Stomach (tissue), 9 donors: ENCODE data around the gene FAN1. TPM values are rescaled to one million over a fixed set of nuclear protein-coding genes. Genes with fewer than 3 reads are reported as not detected.

Experiments
- DNase-seq, 2 donors: peaks; one replicate each; pipeline versions ENCODE4 v3.0.0 to v3.0.0-alpha.2; 2013 to 2019
- H3K27ac ChIP-seq, 5 donors: fragments of 200-600 bp in 4 of 5; sonication (generic) in 4 of 5; one replicate each; pipeline ENCODE4 v1.5.1; 2013 to 2019; ENCODE audit warnings: mild to moderate bottlenecking in 1 of 5, moderate library complexity in 1 of 5
- H3K27me3 ChIP-seq, 3 donors: fragments of 200-600 bp; sonication (generic); one replicate each; pipeline ENCODE4 v1.5.1; 2017 to 2019; ENCODE audit warnings: mixed run types in 1 of 3
- H3K36me3 ChIP-seq, 4 donors: fragments of 200-600 bp; sonication (generic); 1 replicate in 3 of 4; 2 replicates in 1 of 4; pipeline ENCODE4 v1.5.1; 2016 to 2019
- H3K4me1 ChIP-seq, 4 donors: fragments of 200-600 bp; sonication (generic); one replicate each; pipeline ENCODE4 v1.5.1; 2016 to 2019
- H3K4me3 ChIP-seq, 4 donors: fragments of 200-600 bp; sonication (generic) in 3 of 4; one replicate each; pipeline ENCODE4 v1.5.1; 2016 to 2019; ENCODE audit warnings: mild to moderate bottlenecking in 1 of 4
- H3K9me3 ChIP-seq, 4 donors: fragments of 200-600 bp; sonication (generic); one replicate each; pipeline ENCODE4 v1.5.1; 2016 to 2019
- EP300 ChIP-seq: sonication (generic); formaldehyde crosslinking; IDR thresholded peaks from one replicate; pipeline ENCODE4 v1.6.1; 2017; ENCODE audit warnings: antibody characterized with exemption
- POLR2A ChIP-seq, 4 donors: fragments of 450-650 bp; IDR thresholded peaks; one replicate each; pipeline ENCODE4 v1.6.1; 2016; ENCODE audit warnings: antibody characterized with exemption in 4 of 4, control low read depth in 2 of 4, mild to moderate bottlenecking in 1 of 4, moderate library complexity in 1 of 4
- POLR2AphosphoS5 ChIP-seq, 3 donors: sonication (generic); formaldehyde crosslinking; IDR thresholded peaks; one replicate each; pipeline ENCODE4 v1.6.1; 2016; ENCODE audit warnings: antibody characterized with exemption in 3 of 3
- WGBS, 5 donors: extraction: QIAGEN DNeasy Blood & Tissue Kit in 3 of 5; methylation state at CpG; one replicate each; pipeline versions ENCODE4 v1.1.5 to v1.1.7; 2013 to 2018; 5-methylcytosine and 5-hydroxymethylcytosine counted together
- intact Hi-C: fragments of 100-400 bp; cut with DNase I; formaldehyde crosslinking; loops from one replicate; pipeline ENCODE4 v1.15.1; 2023; ENCODE audit warnings: low total_unique reads
- polyA plus RNA-seq, 3 donors: library from polyadenylated mRNA; stranded (reverse); fragments of 200-250 nt; gene quantifications; one replicate each; pipeline ENCODE4 v1.2.3, GENCODE V29; 2013
- total RNA-seq, 5 donors: library from RNA; depleted of rRNA; stranded (reverse); fragments of >200 nt; gene quantifications; one replicate each; pipeline versions ENCODE4 v1.1.0 to v1.2.3, GENCODE V29; 2014 to 2016
- TF ChIP-seq, protein P1 (sequence below), 7 experiments: fragments of 450-650 bp in 4 of 7; fragments of 200-600 bp in 3 of 7; sonication (generic) in 3 of 7; IDR thresholded peaks; one replicate each; pipeline ENCODE4 v1.5.1; 2016 to 2019; ENCODE audit warnings: antibody characterized with exemption in 7 of 7, control low read depth in 2 of 7, mild to moderate bottlenecking in 1 of 7
- donor health status: healthy with polysubstance abuse.
- donor health status: Bipolar disorder and iron deficiency.
- donor health status: healthy.

FAN1 gene
- total and polyA plus RNA-seq, 8 donors = 5.7 to 83.0 (median 20.1) TPM

GRCh38 chr15:30969724-30970123, 66.0 kb downstream of the FAN1 start:
- WGBS, 5 donors = 95 to 100% (median 99%) methylated on average over 2 of the region's 2 CpGs
- H3K4me1 ChIP-seq = peaks cover 0 to 20% (median 0%) of the 10 kb centered on the region in 4 donors
- intact Hi-C loops = no loop called here
- H3K27ac ChIP-seq = no peak overlapping the region
- DNase-seq = no peak
- no peaks in the 10 kb centered on the region for H3K9me3 ChIP-seq
- no peak overlapping the region for H3K4me3 ChIP-seq
- TF ChIP-seq, protein P1, sequence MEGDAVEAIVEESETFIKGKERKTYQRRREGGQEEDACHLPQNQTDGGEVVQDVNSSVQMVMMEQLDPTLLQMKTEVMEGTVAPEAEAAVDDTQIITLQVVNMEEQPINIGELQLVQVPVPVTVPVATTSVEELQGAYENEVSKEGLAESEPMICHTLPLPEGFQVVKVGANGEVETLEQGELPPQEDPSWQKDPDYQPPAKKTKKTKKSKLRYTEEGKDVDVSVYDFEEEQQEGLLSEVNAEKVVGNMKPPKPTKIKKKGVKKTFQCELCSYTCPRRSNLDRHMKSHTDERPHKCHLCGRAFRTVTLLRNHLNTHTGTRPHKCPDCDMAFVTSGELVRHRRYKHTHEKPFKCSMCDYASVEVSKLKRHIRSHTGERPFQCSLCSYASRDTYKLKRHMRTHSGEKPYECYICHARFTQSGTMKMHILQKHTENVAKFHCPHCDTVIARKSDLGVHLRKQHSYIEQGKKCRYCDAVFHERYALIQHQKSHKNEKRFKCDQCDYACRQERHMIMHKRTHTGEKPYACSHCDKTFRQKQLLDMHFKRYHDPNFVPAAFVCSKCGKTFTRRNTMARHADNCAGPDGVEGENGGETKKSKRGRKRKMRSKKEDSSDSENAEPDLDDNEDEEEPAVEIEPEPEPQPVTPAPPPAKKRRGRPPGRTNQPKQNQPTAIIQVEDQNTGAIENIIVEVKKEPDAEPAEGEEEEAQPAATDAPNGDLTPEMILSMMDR (IDR thresholded peaks at IDR 0.05) = no peak
- TF ChIP-seq POLR2A (IDR thresholded peaks at IDR 0.05) = no peak
- TF ChIP-seq EP300 = no peak
- H3K36me3 ChIP-seq = peaks cover 16 to 82% (median 73%) of the 10 kb centered on the region in 4 donors
- H3K27me3 ChIP-seq = no peaks in the 10 kb centered on the region

GRCh38 chr15:30973379-30973778, 69.7 kb downstream of the FAN1 start:
- Histone ChIP-seq H3K36me3 (peaks cover 12 to 62% (median 56%) of the 10 kb centered on the region in 4 donors), H3K4me1 (peaks cover 0 to 20% (median 12%) of the 10 kb centered on the region in 4 donors), H3K4me3 (no peak overlapping the region), H3K27me3 (no peaks in the 10 kb centered on the region), H3K9me3 (no peaks in the 10 kb centered on the region), H3K27ac (no peak overlapping the region)
- WGBS, 5 donors = 94 to 97% (median 96%) methylated on average over 4 of the region's 4 CpGs
- TF ChIP-seq, protein P1 (IDR thresholded peaks at IDR 0.05) = no peak
- TF ChIP-seq EP300 = no peak
- no peak for TF ChIP-seq POLR2AphosphoS5 (IDR thresholded peaks at IDR 0.05)
- no peak for TF ChIP-seq POLR2A (IDR thresholded peaks at IDR 0.05)
- no peak for DNase-seq
- intact Hi-C loops = no loop called here

DNA sequence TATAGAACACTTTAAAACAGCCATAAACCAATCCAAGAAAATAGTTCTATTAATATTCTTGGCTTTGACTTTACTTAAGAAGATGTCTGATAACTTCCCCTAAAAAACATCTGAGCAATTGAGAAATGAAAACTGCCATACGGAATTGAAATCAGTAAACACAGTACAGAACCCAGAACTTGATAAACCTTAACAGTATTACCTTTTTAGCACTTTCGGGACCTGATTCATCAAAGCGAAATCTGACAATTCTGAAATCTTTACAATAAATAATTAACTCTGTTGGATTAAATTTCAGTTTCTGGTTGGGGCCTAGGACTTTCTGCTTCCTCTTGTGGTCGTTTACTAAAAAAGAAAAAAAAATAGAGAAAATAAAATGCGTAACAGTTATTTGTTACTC, 70.4 kb downstream of the FAN1 start:
- TF ChIP-seq EP300 (no peak), POLR2A (IDR thresholded peaks at IDR 0.05) (no peak), POLR2AphosphoS5 (IDR thresholded peaks at IDR 0.05) (no peak)
- TF ChIP-seq, protein P1 (IDR thresholded peaks at IDR 0.05) = no peak
- no peaks in the 10 kb centered on the region for H3K9me3 ChIP-seq
- no peak overlapping the region for H3K4me3 ChIP-seq
- H3K4me1 ChIP-seq = peaks cover 0 to 23% (median 15%) of the 10 kb centered on the region in 4 donors
- no peaks in the 10 kb centered on the region for H3K27me3 ChIP-seq
- peaks cover 12 to 63% (median 53%) of the 10 kb centered on the region in 4 donors for H3K36me3 ChIP-seq
- DNase-seq = no peak
- WGBS, 5 donors = 82 to 91% (median 88%) methylated on average over 5 of the region's 5 CpGs
- no peak overlapping the region for H3K27ac ChIP-seq
- intact Hi-C loops = no loop called here

DNA sequence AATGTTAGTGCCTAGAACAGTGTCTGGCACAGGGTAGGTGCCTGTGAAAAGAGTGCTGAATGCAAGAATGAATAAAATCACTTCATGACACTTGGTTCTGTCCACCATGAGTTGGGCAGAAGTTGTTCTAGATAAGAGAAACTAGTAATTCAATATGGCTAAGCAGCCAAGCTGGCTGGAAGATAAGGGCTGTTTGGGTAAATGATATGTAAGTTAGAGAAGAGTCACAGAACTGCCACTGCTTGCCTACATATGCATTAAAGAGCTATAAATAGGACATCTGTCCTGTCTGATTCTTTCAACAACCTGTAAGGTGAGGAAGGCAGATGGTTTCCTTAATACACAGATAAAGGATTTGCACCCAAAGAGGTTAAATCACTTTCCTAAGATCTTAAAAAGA, 74.6 kb downstream of the FAN1 start:
- no peak for TF ChIP-seq POLR2A (IDR thresholded peaks at IDR 0.05)
- no peak for TF ChIP-seq POLR2AphosphoS5 (IDR thresholded peaks at IDR 0.05)
- no peak for TF ChIP-seq EP300
- TF ChIP-seq, protein P1 (IDR thresholded peaks at IDR 0.05) = no peak
- Histone ChIP-seq H3K27me3 (no peaks in the 10 kb centered on the region), H3K4me1 (peaks cover 0 to 54% (median 24%) of the 10 kb centered on the region in 4 donors), H3K4me3 (no peak overlapping the region), H3K36me3 (peaks cover 12 to 63% (median 47%) of the 10 kb centered on the region in 4 donors), H3K27ac (no peak overlapping the region), H3K9me3 (no peaks in the 10 kb centered on the region)
- intact Hi-C loops = no loop called here
- DNase-seq = no peak
